ENCODE results near the gene GYPC.
"Not testable (repeated sequence)": the region's sequence is repeated elsewhere in the genome, so short reads cannot be mapped to it uniquely, and the experiment has no call there.

GYPC gene

DNA sequence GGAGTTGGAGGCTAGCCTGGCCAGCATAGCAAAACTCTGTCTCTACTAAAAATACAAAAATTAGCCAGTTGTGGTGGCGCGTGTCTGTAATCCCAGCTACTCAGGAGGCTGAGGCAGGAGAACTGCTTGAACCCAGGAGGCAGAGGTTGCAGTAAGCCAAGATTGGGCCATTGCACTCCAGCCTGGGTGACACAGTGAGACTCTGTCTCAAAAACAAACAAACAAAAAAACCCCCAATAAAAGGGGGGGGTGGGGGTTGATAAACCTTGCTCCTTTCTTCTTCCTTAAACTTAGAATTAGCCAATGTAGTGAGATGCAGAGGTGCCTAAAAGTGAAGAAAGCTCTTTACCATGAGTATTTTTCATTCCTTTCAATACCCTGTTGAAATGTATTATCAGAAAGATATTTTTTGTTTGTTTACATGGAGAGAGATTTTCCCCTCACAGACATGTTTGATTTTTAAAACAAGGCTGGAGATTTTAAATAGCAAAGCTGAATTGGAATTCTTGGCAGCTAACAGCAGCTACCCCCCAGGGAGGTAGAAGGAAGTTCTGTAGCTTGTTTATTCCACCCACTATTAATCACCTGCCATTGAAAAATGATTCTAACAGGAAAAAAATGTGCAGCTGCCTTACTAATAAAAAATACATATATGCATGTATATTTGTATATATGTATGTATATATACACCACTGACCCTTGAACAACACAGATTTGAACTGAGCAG is 48.6 kb downstream of the GYPC start:
- in situ Hi-C loops (cut with MboI; ENCODE audit: low sequenced_read_pairs, unreplicated experiment): no loop called here
- TF ChIP-seq, protein P1, sequence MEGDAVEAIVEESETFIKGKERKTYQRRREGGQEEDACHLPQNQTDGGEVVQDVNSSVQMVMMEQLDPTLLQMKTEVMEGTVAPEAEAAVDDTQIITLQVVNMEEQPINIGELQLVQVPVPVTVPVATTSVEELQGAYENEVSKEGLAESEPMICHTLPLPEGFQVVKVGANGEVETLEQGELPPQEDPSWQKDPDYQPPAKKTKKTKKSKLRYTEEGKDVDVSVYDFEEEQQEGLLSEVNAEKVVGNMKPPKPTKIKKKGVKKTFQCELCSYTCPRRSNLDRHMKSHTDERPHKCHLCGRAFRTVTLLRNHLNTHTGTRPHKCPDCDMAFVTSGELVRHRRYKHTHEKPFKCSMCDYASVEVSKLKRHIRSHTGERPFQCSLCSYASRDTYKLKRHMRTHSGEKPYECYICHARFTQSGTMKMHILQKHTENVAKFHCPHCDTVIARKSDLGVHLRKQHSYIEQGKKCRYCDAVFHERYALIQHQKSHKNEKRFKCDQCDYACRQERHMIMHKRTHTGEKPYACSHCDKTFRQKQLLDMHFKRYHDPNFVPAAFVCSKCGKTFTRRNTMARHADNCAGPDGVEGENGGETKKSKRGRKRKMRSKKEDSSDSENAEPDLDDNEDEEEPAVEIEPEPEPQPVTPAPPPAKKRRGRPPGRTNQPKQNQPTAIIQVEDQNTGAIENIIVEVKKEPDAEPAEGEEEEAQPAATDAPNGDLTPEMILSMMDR (IDR thresholded peaks at IDR 0.05; ENCODE audit: borderline replicate concordance, control extremely low read depth, extremely low read depth, insufficient read depth, missing control alignments): no peak
- DNase-seq (ENCODE audit: low spot score): no peak

DNA sequence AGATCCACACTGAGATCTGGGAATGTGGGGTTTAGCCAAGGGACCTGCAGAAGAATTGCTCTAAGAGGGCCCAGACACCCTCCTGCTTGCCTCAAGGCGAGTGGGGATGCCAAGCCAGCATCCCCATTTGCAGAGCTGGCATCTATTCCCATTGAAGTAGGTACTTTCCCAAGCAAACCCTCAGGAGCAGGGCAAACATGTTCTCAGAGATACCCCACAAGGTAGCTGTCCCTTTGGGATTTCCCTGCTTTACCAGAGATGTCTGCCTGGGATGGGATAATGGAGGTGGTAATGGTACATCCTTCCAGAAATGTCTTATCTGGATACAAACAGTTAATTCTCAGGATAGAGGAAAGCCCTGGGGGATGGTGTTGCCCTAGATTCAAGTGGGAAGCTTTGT is 51.2 kb downstream of the GYPC start:
- no peak for DNase-seq (ENCODE audit: low spot score)
- in situ Hi-C loops (cut with MboI; ENCODE audit: low sequenced_read_pairs, unreplicated experiment): no loop called here
- TF ChIP-seq, protein P1 (IDR thresholded peaks at IDR 0.05; ENCODE audit: borderline replicate concordance, control extremely low read depth, extremely low read depth, insufficient read depth, missing control alignments): no peak

DNA sequence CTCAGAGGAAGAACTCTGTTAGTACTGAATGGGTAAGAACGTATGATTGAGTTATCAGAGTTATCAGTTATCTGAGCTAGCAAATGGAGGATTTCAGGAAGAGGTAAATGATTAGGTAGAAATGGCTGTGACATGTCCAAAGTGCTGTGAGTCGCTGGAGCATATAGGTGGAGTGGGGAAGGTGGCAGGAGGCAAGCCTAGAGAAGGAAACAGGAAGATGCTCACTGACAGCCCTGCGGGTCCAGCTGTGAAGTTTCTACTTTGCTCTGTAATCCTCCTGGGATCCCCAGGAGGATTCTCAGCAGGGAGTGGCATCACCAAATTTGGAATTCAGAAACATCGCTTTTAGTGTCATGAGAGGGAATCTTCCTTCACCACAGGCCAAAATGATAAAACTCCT is 52.0 kb downstream of the GYPC start:
- TF ChIP-seq, protein P1 (IDR thresholded peaks at IDR 0.05; ENCODE audit: borderline replicate concordance, control extremely low read depth, extremely low read depth, insufficient read depth, missing control alignments): no peak
- in situ Hi-C loops (cut with MboI; ENCODE audit: low sequenced_read_pairs, unreplicated experiment): no loop called here
- DNase-seq (ENCODE audit: low spot score): no peak

DNA sequence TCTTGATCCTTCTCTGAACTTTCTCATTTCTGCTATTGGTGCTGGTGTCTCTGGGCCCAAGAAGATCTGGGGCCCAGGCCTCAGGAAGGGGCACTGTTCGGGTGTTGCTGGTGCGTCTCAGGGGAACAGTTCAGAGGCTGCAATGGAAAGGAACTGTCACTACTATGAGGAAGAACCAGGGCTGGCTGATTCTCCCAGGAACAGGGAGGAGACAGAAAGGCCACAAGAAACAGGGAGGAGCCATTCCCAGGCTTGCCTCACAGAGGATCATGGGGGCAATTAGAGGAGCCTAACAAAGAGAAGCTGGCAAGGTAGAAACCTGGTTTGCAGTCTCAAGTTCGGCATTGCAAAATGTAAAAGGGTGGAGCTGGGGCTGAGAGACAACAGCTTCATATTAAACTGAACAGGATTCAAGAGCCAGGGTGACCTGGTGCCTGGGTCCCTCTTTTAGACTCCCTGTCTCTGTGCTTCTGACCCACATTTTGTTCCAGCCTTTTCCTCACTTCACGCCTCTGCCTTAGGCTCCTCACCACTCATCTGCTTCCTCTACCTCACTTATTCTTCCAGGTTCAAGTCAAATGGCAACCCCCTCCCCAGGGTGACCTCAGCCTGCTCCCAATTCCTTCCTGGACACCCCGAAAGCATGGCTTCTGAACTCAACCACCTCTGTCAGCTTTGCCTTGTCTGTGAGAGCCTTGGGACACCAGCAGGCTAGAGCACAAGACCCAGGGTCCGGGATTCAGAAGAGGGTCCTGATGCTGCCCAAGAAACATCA is 58.4 kb downstream of the GYPC start:
- in situ Hi-C loops (cut with MboI; ENCODE audit: low sequenced_read_pairs, unreplicated experiment): no loop called here
- TF ChIP-seq, protein P1 (IDR thresholded peaks at IDR 0.05; ENCODE audit: borderline replicate concordance, control extremely low read depth, extremely low read depth, insufficient read depth, missing control alignments): no peak
- DNase-seq (ENCODE audit: low spot score): no peak

DNA sequence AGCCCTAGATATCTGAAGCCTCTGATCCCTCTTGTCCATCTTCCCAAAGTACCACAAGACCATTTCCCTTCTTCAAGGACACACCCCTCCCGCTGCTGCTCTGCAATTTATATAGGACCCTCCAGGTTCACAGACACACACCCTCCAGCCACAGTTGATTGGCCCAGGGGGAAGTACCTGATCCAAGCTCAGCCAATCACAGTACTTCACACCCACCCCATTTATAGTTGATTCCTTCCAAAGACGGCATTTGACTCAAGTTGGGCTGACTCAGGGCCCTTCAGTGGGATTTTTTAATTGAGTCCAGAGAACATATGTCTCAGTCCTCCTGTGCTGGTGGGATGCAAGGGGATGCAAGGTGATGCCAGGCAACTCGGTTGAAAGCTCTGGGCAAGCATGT is 59.2 kb downstream of the GYPC start:
- in situ Hi-C loops (cut with MboI; ENCODE audit: low sequenced_read_pairs, unreplicated experiment): no loop called here
- DNase-seq (ENCODE audit: low spot score): no peak
- TF ChIP-seq, protein P1 (IDR thresholded peaks at IDR 0.05; ENCODE audit: borderline replicate concordance, control extremely low read depth, extremely low read depth, insufficient read depth, missing control alignments): no peak

DNA sequence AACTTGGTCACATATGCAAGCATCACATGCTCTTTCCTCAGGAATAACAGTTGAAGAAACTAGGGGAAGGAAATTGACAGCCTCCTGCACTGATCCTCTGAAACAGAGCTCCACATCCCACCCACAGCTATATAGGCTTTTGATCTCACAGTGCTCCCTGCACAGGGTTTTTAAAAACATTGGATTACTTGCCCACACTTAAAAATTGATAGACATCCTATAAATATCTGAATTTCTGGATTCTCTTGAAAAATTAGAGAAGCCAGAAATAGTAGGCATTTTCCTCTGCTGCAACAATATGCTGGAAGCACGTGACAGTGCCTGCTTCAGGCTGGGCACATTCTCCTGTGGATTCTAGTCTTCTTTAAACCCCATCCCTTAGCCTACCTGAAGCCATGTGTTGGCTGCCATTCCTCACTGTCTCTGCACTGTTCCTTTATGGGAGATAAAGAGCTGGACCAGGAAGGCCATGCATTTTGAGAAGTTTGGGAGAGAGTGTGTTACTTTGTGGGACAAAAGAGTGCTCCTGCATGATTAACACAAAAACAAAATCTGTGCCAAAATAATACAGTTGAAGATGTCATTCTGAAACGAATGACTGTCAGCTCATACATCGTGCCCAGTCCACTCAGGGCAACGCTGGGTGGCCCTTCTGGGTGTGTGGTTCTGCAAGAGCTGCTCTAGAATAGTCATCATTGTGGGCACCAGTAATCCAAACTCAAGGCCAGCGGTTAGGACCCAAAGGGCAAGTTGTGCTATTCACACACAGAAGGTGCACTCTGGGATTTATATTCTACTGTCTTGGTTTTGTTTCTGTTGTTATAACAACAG is 59.8 kb downstream of the GYPC start:
- no peak for DNase-seq (ENCODE audit: low spot score)
- in situ Hi-C loops (cut with MboI; ENCODE audit: low sequenced_read_pairs, unreplicated experiment): no loop called here
- TF ChIP-seq, protein P1 (IDR thresholded peaks at IDR 0.05; ENCODE audit: borderline replicate concordance, control extremely low read depth, extremely low read depth, insufficient read depth, missing control alignments): no peak

DNA sequence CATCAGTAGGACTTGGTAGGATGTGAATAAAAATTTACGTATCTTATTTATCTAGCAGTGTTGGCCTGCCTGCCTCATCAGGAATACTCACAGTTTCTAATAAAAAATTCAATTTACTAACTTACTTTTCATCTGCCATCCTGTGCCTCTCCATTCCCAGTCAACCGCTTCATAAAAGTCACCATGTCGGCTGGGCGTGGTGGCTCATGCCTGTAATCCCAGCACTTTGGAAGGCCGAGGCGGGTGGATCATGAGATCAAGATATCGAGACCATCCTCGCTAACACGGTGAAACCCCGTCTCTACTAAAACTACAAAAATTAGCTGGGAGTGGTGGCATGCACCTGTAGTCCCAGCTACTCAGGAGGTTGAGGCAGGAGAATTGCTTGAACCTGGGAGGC is 61.3 kb downstream of the GYPC start:
- in situ Hi-C loops (cut with MboI; ENCODE audit: low sequenced_read_pairs, unreplicated experiment); DNase-seq (ENCODE audit: low spot score): not testable (repeated sequence)
